K562 (cell line): ENCODE measurements around the gene MRPL16. TPM values are rescaled to one million over a fixed set of nuclear protein-coding genes. Genes with fewer than 3 reads are reported as not detected.
A peak's percentile ranks its signal among the peaks of the same experiment; 100 is the strongest.

Source experiments
- ARID2 ChIP-seq: fragments of 450-650 bp; IDR thresholded peaks from 2 replicates; pipeline ENCODE4 v1.6.1; 2017; ENCODE audit warnings: antibody characterized with exemption, mild to moderate bottlenecking
- ELF2 ChIP-seq: fragments of 250-450 bp; sonication (Bioruptor Pico); IDR thresholded peaks from 2 replicates; pipeline ENCODE4 v1.5.0; 2021; ENCODE audit warnings: mild to moderate bottlenecking
- ETV5 ChIP-seq: sonication (generic); formaldehyde crosslinking; IDR thresholded peaks from 2 replicates; pipeline ENCODE4 v1.4.0; 2020; ENCODE audit warnings: low read depth, mild to moderate bottlenecking, missing genetic modification reagents
- FOXP4 ChIP-seq: sonication (generic); formaldehyde crosslinking; IDR thresholded peaks from 2 replicates; pipeline ENCODE4 v1.8.0; 2022; ENCODE audit warnings: mild to moderate bottlenecking, missing genetic modification reagents, borderline replicate concordance
- GATAD2B ChIP-seq: fragments of 450-650 bp; IDR thresholded peaks from 2 replicates; pipeline ENCODE4 v1.6.1; 2017; ENCODE audit warnings: mild to moderate bottlenecking, borderline replicate concordance
- HBP1 ChIP-seq: fragments of 450-650 bp; formaldehyde crosslinking; IDR thresholded peaks from 2 replicates; pipeline ENCODE4 v1.4.0; 2022; ENCODE audit warnings: missing genetic modification characterization
- HNRNPUL1 ChIP-seq: fragments of 200-400 bp; formaldehyde crosslinking; IDR thresholded peaks from 2 replicates; pipeline ENCODE4 v1.6.1; 2017; ENCODE audit warnings: low read length
- IRF1 ChIP-seq: sonication (generic); formaldehyde crosslinking; IDR thresholded peaks from 2 replicates; pipeline ENCODE4 v1.8.0; 2022; ENCODE audit warnings: missing genetic modification reagents, mild to moderate bottlenecking, borderline replicate concordance
- KDM2B ChIP-seq: fragments of 250-450 bp; sonication (Bioruptor Pico); IDR thresholded peaks from 2 replicates; pipeline ENCODE4 v1.8.0; 2021; ENCODE audit warnings: mild to moderate bottlenecking, moderate library complexity
- MLLT1 ChIP-seq, 2 experiments: fragments of 450-650 bp; IDR thresholded peaks; 2 replicates each; pipeline ENCODE4 v1.6.1; 2016
- NBN ChIP-seq: fragments of 450-650 bp; IDR thresholded peaks from 2 replicates; pipeline ENCODE4 v1.6.1; 2016; ENCODE audit warnings: low read depth, mild to moderate bottlenecking
- PHF20 ChIP-seq: fragments of 450-650 bp; IDR thresholded peaks from 2 replicates; pipeline ENCODE4 v1.6.1; 2018; ENCODE audit not compliant: partially characterized antibody
- SRSF9 ChIP-seq: fragments of 200-400 bp; formaldehyde crosslinking; IDR thresholded peaks from 2 replicates; pipeline ENCODE4 v1.6.1; 2017; ENCODE audit warnings: low read depth, low read length, borderline replicate concordance
- ZKSCAN1 ChIP-seq: fragments of 150-350 bp; IDR thresholded peaks from 2 replicates; pipeline ENCODE4 v1.6.1; 2016; ENCODE audit warnings: low read depth, low read length
- ZNF133 ChIP-seq: fragments of 250-450 bp; sonication (Bioruptor Pico); IDR thresholded peaks from 2 replicates; pipeline ENCODE4 v1.4.0; 2020; ENCODE audit warnings: mild to moderate bottlenecking
- ZNF146 ChIP-seq: IDR thresholded peaks from one replicate; pipeline ENCODE4 v1.6.1; 2018; ENCODE audit warnings: missing compliant biosample characterization; ENCODE audit not compliant: unreplicated experiment
- ZNF239 ChIP-seq: fragments of 250-450 bp; sonication (Bioruptor Pico); IDR thresholded peaks from 2 replicates; pipeline ENCODE4 v1.4.0; 2020; ENCODE audit warnings: mild to moderate bottlenecking
- ZNF609 ChIP-seq: sonication (generic); formaldehyde crosslinking; IDR thresholded peaks from 2 replicates; pipeline ENCODE4 v1.8.1; 2023; ENCODE audit warnings: missing genetic modification reagents, mild to moderate bottlenecking, borderline replicate concordance
- polyA plus RNA-seq, 8 experiments: library from polyadenylated mRNA; depleted of rRNA in 4 of 8; stranded (reverse) in 5 of 8; unstranded in 3 of 8; fragments of >200 nt; fragmentation: Nextera tagmentation in 2 of 8; fragmentation: Illumina TruSeq in 1 of 8; extraction: Ambion mirVana in 2 of 8; extraction: Trizol in 1 of 8; gene quantifications; 2 replicates each; pipeline versions ENCODE4 v1.2.1 to v1.2.3, GENCODE V29; 2011 to 2014; ENCODE audit warnings: inconsistent platforms in 1 of 8, missing spikeins in 1 of 8
- total RNA-seq, 7 experiments: library from RNA; depleted of rRNA in 6 of 7; stranded (reverse); fragments of >200 nt in 6 of 7; fragmentation: Illumina TruSeq in 2 of 7; extraction: Trizol in 2 of 7; gene quantifications; 2 replicates each; pipeline versions ENCODE4 v1.2.1 to v1.2.3, GENCODE V29; 2011 to 2021; ENCODE audit warnings: low replicate concordance in 1 of 7

Gene MRPL16
- total and polyA plus RNA-seq, 9 of the 15 experiments (the other 6 are each of a cell fraction or from before 2014, with no cell fraction given) = 63.3 to 209 (median 157) TPM

GRCh38 chr11:59769828-59770227 lies 40.8 kb downstream of the MRPL16 start (continued):
- TF ChIP-seq IRF1 (no peak), PHF20 (peak; percentile 54), GATAD2B (no peak), ELF2 (CRISPR knock-in tag) (no peak), ARID2 (no peak), ZNF239 (CRISPR knock-in tag) (no peak), ZNF146 (CRISPR knock-in tag) (no peak), ZNF609 (CRISPR knock-in tag) (no peak), HBP1 (peak; percentile 57; the same call in 1 of the 2 replicates), HNRNPUL1 (no peak), NBN (no peak), SRSF9 (no peak), ZKSCAN1 (no peak), KDM2B (no peak), MLLT1 (IDR thresholded peaks at IDR 0.05) (no peak), FOXP4 (no peak), ETV5 (no peak), ZNF133 (no peak)
